Measurements from ENCODE around the gene ADAM15. TPM values are rescaled to one million over a fixed set of nuclear protein-coding genes. Genes with fewer than 3 reads are reported as not detected.

Gene ADAM15, protein sequence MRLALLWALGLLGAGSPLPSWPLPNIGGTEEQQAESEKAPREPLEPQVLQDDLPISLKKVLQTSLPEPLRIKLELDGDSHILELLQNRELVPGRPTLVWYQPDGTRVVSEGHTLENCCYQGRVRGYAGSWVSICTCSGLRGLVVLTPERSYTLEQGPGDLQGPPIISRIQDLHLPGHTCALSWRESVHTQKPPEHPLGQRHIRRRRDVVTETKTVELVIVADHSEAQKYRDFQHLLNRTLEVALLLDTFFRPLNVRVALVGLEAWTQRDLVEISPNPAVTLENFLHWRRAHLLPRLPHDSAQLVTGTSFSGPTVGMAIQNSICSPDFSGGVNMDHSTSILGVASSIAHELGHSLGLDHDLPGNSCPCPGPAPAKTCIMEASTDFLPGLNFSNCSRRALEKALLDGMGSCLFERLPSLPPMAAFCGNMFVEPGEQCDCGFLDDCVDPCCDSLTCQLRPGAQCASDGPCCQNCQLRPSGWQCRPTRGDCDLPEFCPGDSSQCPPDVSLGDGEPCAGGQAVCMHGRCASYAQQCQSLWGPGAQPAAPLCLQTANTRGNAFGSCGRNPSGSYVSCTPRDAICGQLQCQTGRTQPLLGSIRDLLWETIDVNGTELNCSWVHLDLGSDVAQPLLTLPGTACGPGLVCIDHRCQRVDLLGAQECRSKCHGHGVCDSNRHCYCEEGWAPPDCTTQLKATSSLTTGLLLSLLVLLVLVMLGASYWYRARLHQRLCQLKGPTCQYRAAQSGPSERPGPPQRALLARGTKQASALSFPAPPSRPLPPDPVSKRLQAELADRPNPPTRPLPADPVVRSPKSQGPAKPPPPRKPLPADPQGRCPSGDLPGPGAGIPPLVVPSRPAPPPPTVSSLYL
- polyA plus RNA-seq (2011; rRNA removed) (25.6 and 33.6 TPM in 2 replicates), polyA plus RNA-seq (2017; fragmentation: RNase III; extraction: RNeasy Plus Mini Kit Qiagen cat#74134 plus additional on column Dnase treatment) (33.0 to 35.2 TPM (median 34.2 TPM) in 3 replicates), polyA minus RNA-seq (2011; rRNA and poly(A)+ RNA removed) (66.5 and 71.0 TPM in 2 replicates)
- 48.4 and 71.3 TPM in 2 replicates for polyA plus RNA-seq (2012; cell fraction: cytosol; rRNA removed)
- 165 and 205 TPM in 2 replicates for polyA plus RNA-seq (2012; cell fraction: nucleus; rRNA removed)

GRCh38 chr1:155050560-155051341 lies at the start of gene ADAM15:
ADAM15 (plus strand) TSS chr1:155051316; CDS start chr1:155051387, 71 bp downstream.
- 2% methylated on average over 11 of the region's 99 CpGs for WGBS (ENCODE audit: missing lambda C conversion rate)
- peak within 1 kb of the TSS; percentile 93 to 94 for H3K27ac ChIP-seq
- peak within 1 kb of the TSS; percentile 94 for H3K4me3 ChIP-seq
- H3K4me2 ChIP-seq, result peak within 1 kb of the TSS; percentile 97
- no peaks in the 10 kb centered on the region for H3K9me3 ChIP-seq
- POLR2A ChIA-PET, result interaction anchor here (0.7 to 1.4 kb wide), 8 partner anchors 9 to 80 kb away, joined by 3 to 6 read pairs (median 4); partner anchors contain the start of gene SHC1
- CTCF ChIA-PET, result interaction anchor here (0.7 to 27.3 kb wide), 12 partner anchors 11 to 446 kb away, joined by 3 to 350 read pairs (median 3); partner anchors contain the start of genes EFNA3, EFNA4 and KRTCAP2
- peaks cover 22% of the 10 kb centered on the region for H3K4me1 ChIP-seq
- ATAC-seq, result peak; percentile 66 to 77
- no peak for FAIRE-seq
- peak; percentile 84 to 90 for DNase-seq (ENCODE audit: low read depth in 1 of 2, low spot score in 1 of 2)
- TF ChIP-seq TP53 (CRISPR knock-in tag; IDR thresholded peaks at IDR 0.05) (no peak), SREBF2 (IDR thresholded peaks at IDR 0.05) (no peak), SMC3 (IDR thresholded peaks at IDR 0.05) (peak; percentile 69), RFX5 (IDR thresholded peaks at IDR 0.05) (no peak), NFE2L2 (conservative IDR thresholded peaks at IDR 0.05; ENCODE audit: low read length) (no peak), EP300 (IDR thresholded peaks at IDR 0.05) (no peak), FOXS1 (CRISPR knock-in tag; IDR thresholded peaks at IDR 0.05) (no peak), BCL3 (IDR thresholded peaks at IDR 0.05) (peak; percentile 59; the same call in 1 of the 3 replicates), CBX8 (IDR thresholded peaks at IDR 0.05) (no peak), ZFP36 (IDR thresholded peaks at IDR 0.05; ENCODE audit: borderline replicate concordance, partially characterized antibody) (no peak), PHF8 (IDR thresholded peaks at IDR 0.05; ENCODE audit: borderline replicate concordance, low read depth) (no peak; the same call in 1 of the 2 replicates), HOXB5 (CRISPR knock-in tag; IDR thresholded peaks at IDR 0.05) (no peak), ZSCAN20 (CRISPR knock-in tag; IDR thresholded peaks at IDR 0.05) (no peak), MAFK (IDR thresholded peaks at IDR 0.05; ENCODE audit: partially characterized antibody) (no peak), GATA3 (IDR thresholded peaks at IDR 0.05; ENCODE audit: borderline replicate concordance) (peak; percentile 33), REST (IDR thresholded peaks at IDR 0.05) (no peak), EHF (CRISPR knock-in tag; IDR thresholded peaks at IDR 0.05) (no peak), BHLHE40 (IDR thresholded peaks at IDR 0.05; ENCODE audit: low read depth, low read length) (peak; percentile 29; the same call in 1 of the 2 replicates), NR3C1 (IDR thresholded peaks at IDR 0.05) (no peak), KDM5A (IDR thresholded peaks at IDR 0.05) (no peak), MYC (IDR thresholded peaks at IDR 0.05; ENCODE audit: borderline replicate concordance, low read length) (0 out of 2 replicates have a peak, but pooled peaks have one; percentile 31), POLR2AphosphoS2 (conservative IDR thresholded peaks at IDR 0.05; ENCODE audit: low read length) (no peak), HOXA7 (CRISPR knock-in tag; IDR thresholded peaks at IDR 0.05) (no peak), CBX2 (IDR thresholded peaks at IDR 0.05; ENCODE audit: borderline replicate concordance, low read depth) (no peak), E2F6 (IDR thresholded peaks at IDR 0.05; ENCODE audit: borderline replicate concordance, low read depth) (peak; percentile 99), RARB (CRISPR knock-in tag; IDR thresholded peaks at IDR 0.05) (no peak)
- TF ChIP-seq, protein P1, sequence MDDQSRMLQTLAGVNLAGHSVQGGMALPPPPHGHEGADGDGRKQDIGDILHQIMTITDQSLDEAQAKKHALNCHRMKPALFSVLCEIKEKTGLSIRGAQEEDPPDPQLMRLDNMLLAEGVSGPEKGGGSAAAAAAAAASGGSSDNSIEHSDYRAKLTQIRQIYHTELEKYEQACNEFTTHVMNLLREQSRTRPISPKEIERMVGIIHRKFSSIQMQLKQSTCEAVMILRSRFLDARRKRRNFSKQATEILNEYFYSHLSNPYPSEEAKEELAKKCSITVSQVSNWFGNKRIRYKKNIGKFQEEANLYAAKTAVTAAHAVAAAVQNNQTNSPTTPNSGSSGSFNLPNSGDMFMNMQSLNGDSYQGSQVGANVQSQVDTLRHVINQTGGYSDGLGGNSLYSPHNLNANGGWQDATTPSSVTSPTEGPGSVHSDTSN (IDR thresholded peaks at IDR 0.05), result peak; percentile 42; the same call in 1 of the 2 replicates
- TF ChIP-seq, protein P2, sequence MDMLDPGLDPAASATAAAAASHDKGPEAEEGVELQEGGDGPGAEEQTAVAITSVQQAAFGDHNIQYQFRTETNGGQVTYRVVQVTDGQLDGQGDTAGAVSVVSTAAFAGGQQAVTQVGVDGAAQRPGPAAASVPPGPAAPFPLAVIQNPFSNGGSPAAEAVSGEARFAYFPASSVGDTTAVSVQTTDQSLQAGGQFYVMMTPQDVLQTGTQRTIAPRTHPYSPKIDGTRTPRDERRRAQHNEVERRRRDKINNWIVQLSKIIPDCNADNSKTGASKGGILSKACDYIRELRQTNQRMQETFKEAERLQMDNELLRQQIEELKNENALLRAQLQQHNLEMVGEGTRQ (IDR thresholded peaks at IDR 0.05), result peak; percentile 38
- TF ChIP-seq, protein P3, sequence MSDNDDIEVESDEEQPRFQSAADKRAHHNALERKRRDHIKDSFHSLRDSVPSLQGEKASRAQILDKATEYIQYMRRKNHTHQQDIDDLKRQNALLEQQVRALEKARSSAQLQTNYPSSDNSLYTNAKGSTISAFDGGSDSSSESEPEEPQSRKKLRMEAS (IDR thresholded peaks at IDR 0.05), result peak; percentile 97

Data from A549 (cell line).